ENCODE measurements around the gene RANBP9.

DNA sequence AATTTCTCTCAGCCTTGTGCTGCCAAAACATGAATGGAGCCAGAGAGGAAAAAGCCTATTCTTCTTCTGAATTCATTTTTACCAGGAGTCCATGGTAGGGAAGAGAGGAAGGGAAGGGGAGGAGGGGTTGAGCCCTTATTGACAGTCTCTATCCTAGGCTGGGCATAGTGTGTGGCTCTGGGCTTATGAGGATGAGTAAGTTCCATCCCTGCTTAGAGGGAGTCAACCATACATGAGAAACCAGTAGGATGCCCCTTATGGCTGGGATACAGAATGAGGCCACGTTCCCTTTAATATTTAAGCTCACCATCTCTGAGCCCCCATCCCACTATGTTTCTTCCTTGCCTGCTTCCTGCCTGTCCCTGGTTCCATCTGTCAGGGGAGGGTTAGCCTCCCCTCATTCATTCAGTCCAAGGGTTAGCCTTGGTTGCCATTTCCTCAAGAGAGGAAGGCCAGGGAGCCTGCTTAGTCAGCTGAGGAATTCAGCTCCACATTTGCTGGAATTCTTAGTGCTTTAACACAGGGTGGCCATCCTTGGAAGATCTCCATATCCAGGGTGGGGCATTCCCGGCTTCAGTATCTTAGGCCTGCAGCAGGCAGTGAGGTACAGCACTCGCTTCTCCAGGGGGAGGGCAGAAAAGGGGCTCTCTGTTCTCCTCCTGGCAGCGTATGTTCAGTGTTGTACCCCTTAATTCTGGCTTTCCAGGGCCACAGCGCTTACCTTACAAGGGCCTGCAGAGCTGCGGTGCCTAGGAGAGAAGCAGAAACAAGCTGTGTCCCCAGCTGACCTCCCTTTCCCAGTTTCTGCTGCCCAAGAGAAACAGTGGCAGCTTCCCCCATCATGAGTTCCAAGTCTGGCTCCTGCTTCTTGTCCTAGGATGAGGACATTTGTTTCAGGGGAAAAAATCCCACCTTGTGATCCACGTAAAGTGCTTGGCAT lies 124.8 kb downstream of the RANBP9 start:
- TF ChIP-seq, protein P1, sequence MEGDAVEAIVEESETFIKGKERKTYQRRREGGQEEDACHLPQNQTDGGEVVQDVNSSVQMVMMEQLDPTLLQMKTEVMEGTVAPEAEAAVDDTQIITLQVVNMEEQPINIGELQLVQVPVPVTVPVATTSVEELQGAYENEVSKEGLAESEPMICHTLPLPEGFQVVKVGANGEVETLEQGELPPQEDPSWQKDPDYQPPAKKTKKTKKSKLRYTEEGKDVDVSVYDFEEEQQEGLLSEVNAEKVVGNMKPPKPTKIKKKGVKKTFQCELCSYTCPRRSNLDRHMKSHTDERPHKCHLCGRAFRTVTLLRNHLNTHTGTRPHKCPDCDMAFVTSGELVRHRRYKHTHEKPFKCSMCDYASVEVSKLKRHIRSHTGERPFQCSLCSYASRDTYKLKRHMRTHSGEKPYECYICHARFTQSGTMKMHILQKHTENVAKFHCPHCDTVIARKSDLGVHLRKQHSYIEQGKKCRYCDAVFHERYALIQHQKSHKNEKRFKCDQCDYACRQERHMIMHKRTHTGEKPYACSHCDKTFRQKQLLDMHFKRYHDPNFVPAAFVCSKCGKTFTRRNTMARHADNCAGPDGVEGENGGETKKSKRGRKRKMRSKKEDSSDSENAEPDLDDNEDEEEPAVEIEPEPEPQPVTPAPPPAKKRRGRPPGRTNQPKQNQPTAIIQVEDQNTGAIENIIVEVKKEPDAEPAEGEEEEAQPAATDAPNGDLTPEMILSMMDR (IDR thresholded peaks at IDR 0.05; ENCODE audit: extremely low read depth in 1 of 2, insufficient read depth in 1 of 2, low read depth in 1 of 2, low read length in 2 of 2), result no peak
- no peak for TF ChIP-seq POLR2AphosphoS5 (IDR thresholded peaks at IDR 0.05; ENCODE audit: insufficient read depth, low read depth, low read length)
- no peak for TF ChIP-seq EZH2 (IDR thresholded peaks at IDR 0.05; ENCODE audit: borderline replicate concordance, low read depth, low read length, severe bottlenecking)
- TF ChIP-seq POLR2A (IDR thresholded peaks at IDR 0.05; ENCODE audit: low read depth, low read length), result no peak
- TF ChIP-seq, protein P2, sequence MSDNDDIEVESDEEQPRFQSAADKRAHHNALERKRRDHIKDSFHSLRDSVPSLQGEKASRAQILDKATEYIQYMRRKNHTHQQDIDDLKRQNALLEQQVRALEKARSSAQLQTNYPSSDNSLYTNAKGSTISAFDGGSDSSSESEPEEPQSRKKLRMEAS (IDR thresholded peaks at IDR 0.05; ENCODE audit: insufficient read depth, insufficient read length), result no peak

All from endothelial cell of umbilical vein (primary cell).